Karpas-422 (cell line): Measurements from ENCODE around the gene HTT. TPM values are rescaled to one million over a fixed set of nuclear protein-coding genes. Genes with fewer than 3 reads are reported as not detected.

ENCODE experiments used
- DNase-seq: peaks from one replicate; pipeline ENCODE4 v3.0.0-alpha.2; 2015
- H2AFZ ChIP-seq: fragments of 200-600 bp; sonication (generic); 2 replicates; pipeline ENCODE4 v1.6.1; 2014; ENCODE audit warnings: antibody characterized with exemption, low read length, mixed read lengths
- H3K27ac ChIP-seq: fragments of 200-600 bp; sonication (generic); 2 replicates; pipeline ENCODE4 v1.5.1; 2014; ENCODE audit warnings: mild to moderate bottlenecking, low read length, moderate library complexity
- H3K27me3 ChIP-seq: fragments of 200-600 bp; sonication (generic); 2 replicates; pipeline ENCODE4 v1.6.1; 2014; ENCODE audit warnings: low read length, mixed read lengths
- H3K36me3 ChIP-seq: fragments of 200-600 bp; sonication (generic); 2 replicates; pipeline ENCODE4 v1.6.1; 2014; ENCODE audit warnings: low read length, mixed read lengths; ENCODE audit not compliant: insufficient read depth
- H3K4me1 ChIP-seq: fragments of 200-600 bp; sonication (generic); 2 replicates; pipeline ENCODE4 v1.6.1; 2014; ENCODE audit warnings: mild to moderate bottlenecking, low read length, mixed read lengths
- H3K4me2 ChIP-seq: fragments of 200-600 bp; sonication (generic); 2 replicates; pipeline ENCODE4 v1.6.1; 2014; ENCODE audit warnings: low read length, low read depth, mild to moderate bottlenecking; ENCODE audit not compliant: poor library complexity, severe bottlenecking
- H3K4me3 ChIP-seq: fragments of 200-600 bp; sonication (generic); 2 replicates; pipeline ENCODE4 v1.5.1; 2014; ENCODE audit warnings: mild to moderate bottlenecking, antibody characterized with exemption, low read length, mixed read lengths
- H3K79me2 ChIP-seq: fragments of 200-600 bp; sonication (generic); 2 replicates; pipeline ENCODE4 v1.6.1; 2014; ENCODE audit warnings: mild to moderate bottlenecking, low read length, mixed read lengths
- H3K9ac ChIP-seq: fragments of 200-600 bp; sonication (generic); 2 replicates; pipeline ENCODE4 v1.6.0; 2014; ENCODE audit warnings: low read length
- H3K9me2 ChIP-seq: fragments of 200-600 bp; sonication (generic), shearing (Covaris generic); replicated peaks from 2 replicates; pipeline ENCODE4 v1.6.0; 2014; ENCODE audit warnings: mild to moderate bottlenecking, low read length, moderate library complexity; ENCODE audit not compliant: insufficient read depth
- H3K9me3 ChIP-seq: fragments of 300-700, 200-600 bp; sonication (generic); 2 replicates; pipeline ENCODE4 v1.6.1; 2014; ENCODE audit warnings: low read length, mixed read lengths
- H4K20me1 ChIP-seq: fragments of 200-600 bp; sonication (generic); 2 replicates; pipeline ENCODE4 v1.6.1; 2014; ENCODE audit warnings: mild to moderate bottlenecking, antibody characterized with exemption, low read length, low read depth; ENCODE audit not compliant: insufficient read depth
- total RNA-seq: library from RNA; depleted of rRNA; stranded (reverse); fragments of >200 nt; shearing (Covaris generic); gene quantifications from 2 replicates; pipeline ENCODE4 v1.2.3, GENCODE V29; 2014; ENCODE audit warnings: low replicate concordance

HTT gene
- total RNA-seq, 1 experiment from 2014 or later, result 24.8 TPM

DNA sequence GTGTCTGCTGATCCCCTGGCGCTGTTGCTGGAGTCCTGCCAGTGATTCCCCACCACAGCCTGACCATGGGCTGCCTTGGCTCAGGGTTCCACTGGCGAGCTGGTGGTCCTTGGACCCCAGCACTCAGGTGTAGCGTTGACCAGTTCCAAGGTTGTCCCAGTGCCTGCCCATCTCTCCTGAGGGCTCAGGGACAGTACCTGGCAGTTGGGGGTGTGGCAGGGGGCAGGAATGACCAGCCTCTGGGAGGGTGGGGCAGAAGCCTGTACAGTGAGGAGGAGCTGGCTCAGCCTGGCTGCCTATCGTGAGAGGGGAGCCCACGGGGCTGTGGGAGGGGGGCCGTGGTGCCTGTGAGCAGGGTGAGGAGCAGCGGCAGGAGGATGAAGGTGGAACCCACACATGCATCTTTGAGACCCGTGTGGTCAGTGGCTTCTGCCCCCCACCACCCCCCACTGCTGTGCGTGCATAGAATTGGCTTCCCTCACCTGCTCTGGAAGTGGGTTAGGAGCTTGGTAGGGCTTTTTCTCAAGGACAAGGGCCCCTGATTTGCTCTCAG lies 161.9 kb downstream of the HTT start:
- Histone ChIP-seq H3K9ac (no peak overlapping the region), H3K4me3 (no peak overlapping the region), H4K20me1 (no peaks in the 10 kb centered on the region), H3K9me3 (no peaks in the 10 kb centered on the region), H3K27ac (no peak overlapping the region), H3K4me1 (no peaks in the 10 kb centered on the region), H3K4me2 (no peak overlapping the region), H3K36me3 (no peaks in the 10 kb centered on the region), H3K27me3 (no peaks in the 10 kb centered on the region), H3K79me2 (no peaks in the 10 kb centered on the region), H2AFZ (no peak overlapping the region), H3K9me2 (no peaks in the 10 kb centered on the region)
- DNase-seq, result no peak

- no peaks in the 10 kb centered on the region for H3K4me1 ChIP-seq
- no peak overlapping the region for H2AFZ ChIP-seq
- no peaks in the 10 kb centered on the region for H3K79me2 ChIP-seq
- no peak overlapping the region for H3K27ac ChIP-seq
- H3K4me2 ChIP-seq, result no peak overlapping the region
- H3K9me3 ChIP-seq, result no peaks in the 10 kb centered on the region
- no peaks in the 10 kb centered on the region for H3K9me2 ChIP-seq
- H3K4me3 ChIP-seq, result no peak overlapping the region
- no peaks in the 10 kb centered on the region for H3K27me3 ChIP-seq
- no peak for DNase-seq
- H4K20me1 ChIP-seq, result no peaks in the 10 kb centered on the region
- no peak overlapping the region for H3K9ac ChIP-seq
- no peaks in the 10 kb centered on the region; the same call in 1 of the 2 replicates for H3K36me3 ChIP-seq
Observed at GRCh38 chr4:3237266-3237665, 162.8 kb downstream of the HTT start.

DNA sequence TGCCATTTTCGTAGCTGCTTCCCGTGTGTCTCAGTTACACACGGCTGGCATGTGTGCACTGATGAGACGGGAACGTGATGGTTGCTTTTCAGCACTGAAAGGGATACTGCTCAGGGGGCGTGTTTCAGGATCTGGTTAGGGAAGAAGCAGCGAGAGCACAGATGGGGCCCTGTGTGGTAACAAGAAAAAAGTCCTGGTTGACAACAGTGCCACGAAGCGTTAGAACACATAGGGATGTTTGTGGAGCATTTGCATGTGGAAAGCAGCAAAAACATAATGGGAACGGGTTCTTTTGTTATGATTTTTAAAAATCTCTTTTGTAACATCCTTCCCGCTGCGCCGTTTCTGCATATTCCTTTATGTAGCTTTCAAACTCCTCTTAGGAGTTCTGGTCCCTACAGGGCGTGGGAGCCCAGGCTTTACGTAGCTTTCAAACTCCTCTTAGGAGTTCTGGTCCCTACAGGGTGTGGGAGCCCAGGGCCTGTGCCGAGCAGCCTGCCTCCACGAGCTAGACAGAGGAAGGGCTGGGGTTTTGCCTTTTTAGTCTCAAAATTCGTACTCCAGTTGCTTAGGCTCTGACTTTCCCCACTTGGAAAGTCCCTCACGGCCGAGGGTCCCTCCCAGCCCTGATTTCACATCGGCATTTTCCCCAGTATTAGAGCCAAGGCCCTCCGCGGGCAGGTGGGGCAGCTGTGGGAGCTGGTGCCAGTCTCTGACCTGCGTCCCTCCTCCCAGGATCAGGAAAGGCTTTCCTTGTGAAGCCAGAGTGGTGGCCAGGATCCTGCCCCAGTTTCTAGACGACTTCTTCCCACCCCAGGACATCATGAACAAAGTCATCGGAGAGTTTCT lies 163.5 kb downstream of the HTT start:
- H3K27ac ChIP-seq, result no peak overlapping the region
- H3K79me2 ChIP-seq, result no peaks in the 10 kb centered on the region
- H4K20me1 ChIP-seq, result no peaks in the 10 kb centered on the region
- no peak overlapping the region for H3K9ac ChIP-seq
- no peaks in the 10 kb centered on the region; the same call in 1 of the 2 replicates for H3K36me3 ChIP-seq
- no peaks in the 10 kb centered on the region for H3K9me3 ChIP-seq
- DNase-seq, result no peak
- H2AFZ ChIP-seq, result no peak overlapping the region
- no peaks in the 10 kb centered on the region for H3K4me1 ChIP-seq
- H3K27me3 ChIP-seq, result no peaks in the 10 kb centered on the region
- H3K9me2 ChIP-seq, result no peaks in the 10 kb centered on the region
- H3K4me2 ChIP-seq, result no peak overlapping the region
- H3K4me3 ChIP-seq, result no peak overlapping the region

DNA sequence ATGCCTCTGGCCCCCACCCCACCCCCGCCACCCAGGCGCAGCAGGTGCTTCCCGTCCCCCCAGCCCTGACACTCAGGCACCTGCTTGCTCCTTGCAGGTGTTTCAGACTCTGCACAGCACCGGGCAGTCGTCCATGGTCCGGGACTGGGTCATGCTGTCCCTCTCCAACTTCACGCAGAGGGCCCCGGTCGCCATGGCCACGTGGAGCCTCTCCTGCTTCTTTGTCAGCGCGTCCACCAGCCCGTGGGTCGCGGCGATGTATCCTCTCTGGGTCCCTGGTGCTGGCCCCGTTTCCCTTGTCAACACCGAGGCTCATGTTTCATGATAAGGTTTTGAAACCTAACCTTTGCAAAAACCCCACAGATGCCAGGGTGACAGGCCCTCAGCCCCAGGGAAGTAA lies 164.2 kb downstream of the HTT start:
- Histone ChIP-seq H3K4me1 (no peaks in the 10 kb centered on the region), H3K27ac (no peak overlapping the region), H4K20me1 (no peaks in the 10 kb centered on the region), H3K4me2 (no peak overlapping the region), H3K9me3 (no peaks in the 10 kb centered on the region), H3K9ac (no peak overlapping the region), H3K79me2 (no peaks in the 10 kb centered on the region), H3K27me3 (no peaks in the 10 kb centered on the region), H2AFZ (no peak overlapping the region), H3K36me3 (no peaks in the 10 kb centered on the region; the same call in 1 of the 2 replicates), H3K9me2 (no peaks in the 10 kb centered on the region), H3K4me3 (no peak overlapping the region)
- DNase-seq, result no peak

GRCh38 chr4:3239303-3239702 lies 164.8 kb downstream of the HTT start:
- no peak for DNase-seq
- H3K27me3 ChIP-seq, result no peaks in the 10 kb centered on the region
- no peaks in the 10 kb centered on the region; the same call in 1 of the 2 replicates for H3K36me3 ChIP-seq

DNA sequence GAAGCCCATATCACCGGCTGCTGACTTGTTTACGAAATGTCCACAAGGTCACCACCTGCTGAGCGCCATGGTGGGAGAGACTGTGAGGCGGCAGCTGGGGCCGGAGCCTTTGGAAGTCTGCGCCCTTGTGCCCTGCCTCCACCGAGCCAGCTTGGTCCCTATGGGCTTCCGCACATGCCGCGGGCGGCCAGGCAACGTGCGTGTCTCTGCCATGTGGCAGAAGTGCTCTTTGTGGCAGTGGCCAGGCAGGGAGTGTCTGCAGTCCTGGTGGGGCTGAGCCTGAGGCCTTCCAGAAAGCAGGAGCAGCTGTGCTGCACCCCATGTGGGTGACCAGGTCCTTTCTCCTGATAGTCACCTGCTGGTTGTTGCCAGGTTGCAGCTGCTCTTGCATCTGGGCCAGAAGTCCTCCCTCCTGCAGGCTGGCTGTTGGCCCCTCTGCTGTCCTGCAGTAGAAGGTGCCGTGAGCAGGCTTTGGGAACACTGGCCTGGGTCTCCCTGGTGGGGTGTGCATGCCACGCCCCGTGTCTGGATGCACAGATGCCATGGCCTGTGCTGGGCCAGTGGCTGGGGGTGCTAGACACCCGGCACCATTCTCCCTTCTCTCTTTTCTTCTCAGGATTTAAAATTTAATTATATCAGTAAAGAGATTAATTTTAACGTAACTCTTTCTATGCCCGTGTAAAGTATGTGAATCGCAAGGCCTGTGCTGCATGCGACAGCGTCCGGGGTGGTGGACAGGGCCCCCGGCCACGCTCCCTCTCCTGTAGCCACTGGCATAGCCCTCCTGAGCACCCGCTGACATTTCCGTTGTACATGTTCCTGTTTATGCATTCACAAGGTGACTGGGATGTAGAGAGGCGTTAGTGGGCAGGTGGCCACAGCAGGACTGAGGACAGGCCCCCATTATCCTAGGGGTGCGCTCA lies 165.8 kb downstream of the HTT start:
- Histone ChIP-seq H3K27ac (no peak overlapping the region), H3K79me2 (no peaks in the 10 kb centered on the region), H3K27me3 (no peaks in the 10 kb centered on the region), H3K4me3 (no peak overlapping the region), H3K9me3 (no peaks in the 10 kb centered on the region), H3K4me2 (no peak overlapping the region), H2AFZ (no peak overlapping the region), H4K20me1 (no peaks in the 10 kb centered on the region), H3K9me2 (no peaks in the 10 kb centered on the region), H3K36me3 (no peaks in the 10 kb centered on the region; the same call in 1 of the 2 replicates), H3K9ac (no peak overlapping the region), H3K4me1 (no peaks in the 10 kb centered on the region)
- no peak for DNase-seq

More at GRCh38 chr4:3239303-3239702, 164.8 kb downstream of the HTT start:
- no peak overlapping the region for H2AFZ ChIP-seq
- no peaks in the 10 kb centered on the region for H3K9me3 ChIP-seq
- no peak overlapping the region for H3K4me3 ChIP-seq
- no peaks in the 10 kb centered on the region for H3K4me1 ChIP-seq
- H3K9ac ChIP-seq, result no peak overlapping the region
- no peak overlapping the region for H3K4me2 ChIP-seq
- H4K20me1 ChIP-seq, result no peaks in the 10 kb centered on the region
- no peak overlapping the region for H3K27ac ChIP-seq
- no peaks in the 10 kb centered on the region for H3K79me2 ChIP-seq
- no peaks in the 10 kb centered on the region for H3K9me2 ChIP-seq

- H3K9me3 ChIP-seq, result no peaks in the 10 kb centered on the region
- no peak for DNase-seq
- H3K79me2 ChIP-seq, result no peaks in the 10 kb centered on the region
- no peak overlapping the region for H3K9ac ChIP-seq
- no peak overlapping the region for H3K4me3 ChIP-seq
- H2AFZ ChIP-seq, result no peak overlapping the region
- no peaks in the 10 kb centered on the region for H3K27me3 ChIP-seq
- no peaks in the 10 kb centered on the region; the same call in 1 of the 2 replicates for H3K36me3 ChIP-seq
- H3K9me2 ChIP-seq, result no peaks in the 10 kb centered on the region
- no peaks in the 10 kb centered on the region for H3K4me1 ChIP-seq
- no peak overlapping the region for H3K27ac ChIP-seq
- no peak overlapping the region for H3K4me2 ChIP-seq
- no peaks in the 10 kb centered on the region for H4K20me1 ChIP-seq
Observed at GRCh38 chr4:3240936-3241522, 166.5 kb downstream of the HTT start.
